Measurements from ENCODE around the gene MOV10L1.
A peak's percentile ranks its signal among the peaks of the same experiment; 100 is the strongest.
"Not testable (repeated sequence)": the region's sequence is repeated elsewhere in the genome, so short reads cannot be mapped to it uniquely, and the experiment has no call there.

Gene MOV10L1

DNA sequence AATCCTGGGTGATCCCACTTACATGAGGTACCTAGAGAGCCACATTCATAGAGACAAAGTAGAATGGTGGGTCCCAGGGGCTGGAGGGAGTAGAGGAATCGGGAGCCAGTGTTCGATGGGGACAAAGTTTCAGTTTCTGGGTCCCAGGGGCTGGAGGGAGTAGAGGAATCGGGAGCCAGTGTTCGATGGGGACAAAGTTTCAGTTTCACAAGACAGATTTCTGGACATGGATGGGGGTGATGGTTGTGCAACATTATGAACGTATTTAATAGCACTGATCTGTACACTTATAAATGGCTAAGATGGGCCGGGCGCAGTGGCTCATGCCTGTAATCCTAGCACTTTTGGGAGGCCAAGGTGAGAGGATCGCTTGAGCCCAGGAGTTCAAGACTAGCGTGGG lies 115.2 kb downstream of the MOV10L1 start:
- not testable (repeated sequence) for DNase-seq (ENCODE audit: low spot score)

GRCh38 chr22:50205781-50206569 lies 116.2 kb downstream of the MOV10L1 start:
- DNase-seq (ENCODE audit: low spot score) = no peak

DNA sequence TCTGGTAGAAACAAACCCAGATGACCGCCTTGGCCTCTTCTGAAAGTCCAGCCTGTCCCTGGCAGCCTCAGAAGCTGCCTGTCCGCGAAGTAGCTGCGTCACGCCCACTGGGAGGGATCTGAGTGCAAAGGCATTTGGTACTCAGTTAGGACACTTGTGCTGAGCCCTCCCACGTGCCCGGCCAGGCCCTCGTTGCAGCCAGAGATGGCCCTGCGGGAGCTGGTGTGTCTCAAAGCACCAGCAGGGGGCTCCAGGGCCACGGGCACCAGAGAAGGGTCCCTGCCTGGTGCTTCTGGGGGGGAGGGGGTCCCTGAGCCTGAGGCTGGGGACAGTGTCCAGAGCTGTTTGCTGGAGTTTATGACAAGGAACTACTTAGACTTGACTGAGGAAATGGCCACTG lies 116.8 kb downstream of the MOV10L1 start:
- DNase-seq (ENCODE audit: low spot score) = no peak

GRCh38 chr22:50207383-50208140 lies 117.8 kb downstream of the MOV10L1 start:
- no peak for DNase-seq (ENCODE audit: low spot score)

DNA sequence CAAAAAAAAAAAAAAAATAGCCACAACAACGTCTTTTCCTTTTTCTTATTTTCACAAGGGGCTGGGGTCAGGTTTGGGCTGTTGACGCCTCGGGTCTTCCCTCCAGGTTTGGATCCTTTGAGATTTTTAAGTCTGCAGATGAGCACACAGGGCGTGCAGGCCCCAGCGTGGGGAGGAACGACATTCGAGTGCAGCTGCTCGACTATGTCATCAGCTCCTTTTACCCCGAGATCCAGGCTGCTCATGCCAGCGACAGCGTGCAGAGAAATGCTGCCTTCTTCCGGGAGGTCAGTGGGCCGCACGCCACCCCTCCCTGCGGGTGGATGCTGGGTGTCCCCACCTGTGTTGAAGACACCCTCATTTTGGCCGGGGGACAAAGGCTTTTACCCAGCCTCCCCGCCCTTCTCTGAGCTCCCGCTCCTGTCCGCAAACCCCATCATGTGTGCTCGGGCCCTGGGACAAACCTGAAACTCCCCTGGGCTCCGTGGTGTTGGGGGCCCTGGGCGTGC lies 118.7 kb downstream of the MOV10L1 start:
- no peak for DNase-seq (ENCODE audit: low spot score)

DNA sequence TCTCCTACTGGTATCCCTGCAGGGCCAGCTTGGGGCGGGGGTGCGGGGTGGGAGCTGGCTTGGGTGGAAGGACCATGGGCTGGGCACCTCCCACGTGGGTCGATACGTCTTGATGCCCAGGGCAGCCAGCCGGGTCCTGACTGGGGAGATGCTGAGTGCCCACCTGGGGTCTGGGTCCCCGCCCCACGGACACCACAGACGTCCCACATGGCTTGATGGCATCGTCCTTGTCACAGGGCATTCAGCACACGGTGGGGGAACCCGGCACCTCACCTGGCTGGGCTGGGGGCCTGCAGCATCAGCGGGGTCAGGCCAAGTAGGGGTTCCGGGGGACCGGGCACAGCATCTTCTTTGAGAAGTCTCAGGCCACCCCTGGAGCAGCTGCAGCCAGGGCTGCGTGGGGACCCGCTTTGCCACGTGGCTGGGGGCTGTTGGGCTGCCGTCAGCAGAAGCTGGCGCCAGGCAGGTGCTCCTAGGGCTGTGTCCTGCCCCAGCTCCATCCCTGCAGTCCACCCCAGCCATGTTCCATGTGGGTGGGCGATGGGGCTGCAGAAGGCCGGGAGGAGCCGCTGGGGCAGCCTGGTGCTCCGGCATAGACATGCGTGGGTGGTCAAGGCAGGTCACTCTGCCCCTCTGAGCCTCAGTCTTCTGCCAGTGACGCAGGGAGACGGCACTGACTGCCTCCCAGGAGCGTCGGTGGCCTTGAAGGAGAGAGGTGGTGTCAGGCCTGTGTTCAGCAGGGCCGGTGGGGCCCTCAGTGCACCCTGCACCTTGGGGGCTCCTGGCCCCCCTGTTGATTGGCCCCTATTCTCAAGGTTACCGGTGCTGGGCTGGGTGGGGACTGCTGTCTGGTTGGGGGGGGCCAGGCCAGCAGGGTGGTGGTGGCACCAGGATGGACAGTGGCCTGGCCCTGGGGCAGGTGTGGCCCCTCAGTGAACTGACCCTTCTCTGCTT lies 119.4 kb downstream of the MOV10L1 start:
- DNase-seq (ENCODE audit: low spot score) = no peak

DNA sequence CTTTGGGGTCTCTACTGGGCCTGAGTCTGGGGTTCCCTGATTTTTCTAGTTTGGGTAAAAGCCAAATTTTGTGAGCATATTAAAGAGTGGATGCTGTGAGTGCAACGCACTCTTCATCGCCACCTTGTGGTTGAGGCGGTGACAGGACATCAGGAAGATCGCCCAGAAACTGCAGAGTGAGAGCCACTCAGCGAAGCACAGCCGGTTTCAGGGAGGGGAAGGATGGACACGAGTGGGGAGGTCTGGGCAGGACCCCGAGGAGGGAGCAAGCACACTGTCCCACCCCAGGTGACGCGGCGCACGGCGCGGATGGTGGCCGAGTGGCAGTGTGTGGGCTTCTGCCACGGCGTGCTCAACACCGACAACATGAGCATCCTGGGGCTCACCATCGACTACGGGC lies 120.1 kb downstream of the MOV10L1 start:
- peak; percentile 59 for DNase-seq (ENCODE audit: low spot score)

DNA sequence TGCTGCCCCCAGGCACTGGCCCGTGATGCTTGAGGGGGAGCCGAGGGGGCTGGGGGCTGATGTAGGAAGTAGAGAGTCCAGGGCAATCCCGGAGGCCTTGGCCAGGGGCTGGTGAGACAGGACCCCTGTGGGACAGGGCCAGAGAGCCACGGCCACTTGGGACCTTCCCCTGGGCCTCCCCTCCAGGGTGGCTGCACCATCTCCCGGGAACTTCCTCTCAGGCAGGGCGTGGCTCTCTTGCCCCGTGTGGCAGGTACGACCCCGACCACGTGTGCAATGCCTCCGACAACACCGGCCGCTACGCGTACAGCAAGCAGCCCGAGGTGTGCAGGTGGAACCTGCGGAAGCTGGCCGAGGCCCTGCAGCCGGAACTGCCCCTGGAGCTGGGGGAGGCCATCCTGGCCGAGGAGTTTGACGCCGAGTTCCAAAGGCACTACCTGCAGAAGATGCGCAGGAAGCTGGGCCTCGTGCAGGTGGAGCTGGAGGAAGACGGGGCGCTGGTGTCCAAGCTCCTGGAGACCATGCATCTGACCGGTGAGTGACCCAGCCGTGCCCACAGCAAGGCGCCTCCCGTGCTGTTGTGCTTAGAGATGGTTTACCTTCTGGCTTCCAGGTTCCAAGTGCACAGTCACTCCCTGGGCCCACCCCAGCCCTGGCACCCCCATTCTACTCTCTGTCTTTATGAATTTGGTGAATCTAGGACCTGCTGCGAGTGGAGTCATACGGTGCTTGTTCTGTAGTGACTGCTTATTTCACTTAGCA lies 120.8 kb downstream of the MOV10L1 start:
- no peak for DNase-seq (ENCODE audit: low spot score)

- DNase-seq (ENCODE audit: low spot score) = no peak
Observed at GRCh38 chr22:50211147-50211546, 121.3 kb downstream of the MOV10L1 start.
